ENCODE data around the gene CUEDC1.

Gene CUEDC1

DNA sequence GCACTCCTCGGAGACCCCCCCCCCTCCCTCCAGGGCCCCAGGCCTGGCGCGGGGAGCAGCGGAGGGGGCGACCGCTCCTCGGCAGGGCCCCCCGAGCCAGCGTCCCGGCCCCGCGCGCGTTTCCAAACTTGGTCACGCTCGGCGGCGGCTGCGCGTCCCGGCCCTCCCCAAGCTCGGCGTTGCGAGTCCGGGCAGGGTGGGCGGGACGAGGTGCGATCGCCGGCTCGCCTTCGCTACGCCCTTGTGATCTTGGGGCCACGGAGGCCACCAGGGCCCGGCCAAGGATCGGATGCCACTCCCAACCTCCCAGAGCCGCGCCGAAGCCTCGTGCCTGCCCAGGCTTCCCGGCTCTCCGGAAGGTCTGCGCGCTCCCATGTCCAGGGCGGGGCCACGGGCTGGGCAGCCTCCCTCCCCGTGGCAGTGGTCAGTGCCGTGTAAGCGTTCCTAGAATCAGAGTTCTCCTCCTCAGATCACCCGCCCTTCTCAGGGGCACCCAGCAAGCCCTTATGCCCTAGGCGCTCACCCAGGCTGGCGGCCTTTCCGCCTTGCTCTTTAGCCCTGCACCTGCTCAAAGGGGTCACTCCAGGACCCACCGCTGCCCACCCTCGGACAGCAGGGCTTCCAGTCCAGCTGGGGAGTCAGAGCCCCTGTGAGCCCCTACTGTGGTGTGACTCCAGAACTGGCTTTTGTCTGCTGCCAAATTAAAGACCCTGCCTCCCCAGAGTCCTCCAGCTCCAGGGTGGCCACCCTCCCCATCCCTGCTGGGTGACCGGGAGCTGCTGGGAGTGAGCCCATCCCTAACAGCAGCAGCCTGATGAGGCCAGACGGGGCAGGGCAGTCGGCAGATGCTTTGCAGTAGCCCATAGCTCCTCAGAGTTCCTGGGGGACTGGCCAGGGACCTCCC, 93.2 kb downstream of the CUEDC1 start:
- TF ChIP-seq, protein P1, sequence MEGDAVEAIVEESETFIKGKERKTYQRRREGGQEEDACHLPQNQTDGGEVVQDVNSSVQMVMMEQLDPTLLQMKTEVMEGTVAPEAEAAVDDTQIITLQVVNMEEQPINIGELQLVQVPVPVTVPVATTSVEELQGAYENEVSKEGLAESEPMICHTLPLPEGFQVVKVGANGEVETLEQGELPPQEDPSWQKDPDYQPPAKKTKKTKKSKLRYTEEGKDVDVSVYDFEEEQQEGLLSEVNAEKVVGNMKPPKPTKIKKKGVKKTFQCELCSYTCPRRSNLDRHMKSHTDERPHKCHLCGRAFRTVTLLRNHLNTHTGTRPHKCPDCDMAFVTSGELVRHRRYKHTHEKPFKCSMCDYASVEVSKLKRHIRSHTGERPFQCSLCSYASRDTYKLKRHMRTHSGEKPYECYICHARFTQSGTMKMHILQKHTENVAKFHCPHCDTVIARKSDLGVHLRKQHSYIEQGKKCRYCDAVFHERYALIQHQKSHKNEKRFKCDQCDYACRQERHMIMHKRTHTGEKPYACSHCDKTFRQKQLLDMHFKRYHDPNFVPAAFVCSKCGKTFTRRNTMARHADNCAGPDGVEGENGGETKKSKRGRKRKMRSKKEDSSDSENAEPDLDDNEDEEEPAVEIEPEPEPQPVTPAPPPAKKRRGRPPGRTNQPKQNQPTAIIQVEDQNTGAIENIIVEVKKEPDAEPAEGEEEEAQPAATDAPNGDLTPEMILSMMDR (conservative IDR thresholded peaks at IDR 0.05): no peak
- peak overlapping the region; percentile 71 for H3K27ac ChIP-seq

DNA sequence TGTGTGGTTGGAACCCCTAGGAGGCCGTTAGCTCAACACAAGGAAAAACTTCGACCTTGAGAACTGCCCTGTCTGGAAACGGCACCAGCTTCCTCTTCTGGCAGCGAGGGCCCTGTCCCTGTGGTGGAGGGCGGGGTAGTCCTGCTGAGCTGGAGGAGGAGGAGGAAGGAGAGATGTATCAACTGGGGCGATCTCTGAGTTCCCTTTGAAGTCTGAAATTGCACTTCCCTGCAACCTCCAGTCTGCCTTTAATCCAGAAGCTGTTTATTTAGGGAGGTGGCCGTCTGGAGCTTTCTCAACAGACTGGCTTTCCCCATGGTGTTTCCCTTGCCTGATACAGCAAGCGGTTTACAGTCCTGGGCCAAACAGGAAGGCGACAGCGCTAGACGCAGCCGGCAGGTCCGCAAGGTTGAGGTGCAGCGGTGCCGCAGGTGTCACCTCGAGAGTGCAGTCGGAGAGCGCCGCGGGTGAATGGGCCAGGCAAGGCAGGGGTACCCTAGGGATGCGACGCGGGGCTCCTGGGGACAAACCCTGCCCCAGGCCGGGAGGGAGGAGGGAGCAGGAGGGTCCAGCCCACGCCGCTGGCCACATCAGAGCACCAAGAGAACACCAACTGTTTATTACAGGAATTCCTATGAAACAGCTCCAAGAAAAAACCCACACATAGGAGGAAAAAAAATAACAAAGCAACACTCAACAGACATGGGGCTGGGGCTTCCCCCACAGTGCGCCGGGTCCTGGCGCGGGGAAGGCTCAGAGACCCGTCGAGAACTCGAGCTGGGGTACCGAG, 94.0 kb downstream of the CUEDC1 start:
- TF ChIP-seq, protein P1 (conservative IDR thresholded peaks at IDR 0.05): no peak
- H3K27ac ChIP-seq: peak overlapping the region; percentile 71

GRCh38 chr17:57860414-57860999, 94.7 kb downstream of the CUEDC1 start:
- TF ChIP-seq, protein P1 (conservative IDR thresholded peaks at IDR 0.05): no peak
- peak overlapping the region; percentile 71 for H3K27ac ChIP-seq

- TF ChIP-seq, protein P1 (conservative IDR thresholded peaks at IDR 0.05): no peak
- no peak overlapping the region for H3K27ac ChIP-seq
Measured at GRCh38 chr17:57859601-57860413, 95.4 kb downstream of the CUEDC1 start.

DNA sequence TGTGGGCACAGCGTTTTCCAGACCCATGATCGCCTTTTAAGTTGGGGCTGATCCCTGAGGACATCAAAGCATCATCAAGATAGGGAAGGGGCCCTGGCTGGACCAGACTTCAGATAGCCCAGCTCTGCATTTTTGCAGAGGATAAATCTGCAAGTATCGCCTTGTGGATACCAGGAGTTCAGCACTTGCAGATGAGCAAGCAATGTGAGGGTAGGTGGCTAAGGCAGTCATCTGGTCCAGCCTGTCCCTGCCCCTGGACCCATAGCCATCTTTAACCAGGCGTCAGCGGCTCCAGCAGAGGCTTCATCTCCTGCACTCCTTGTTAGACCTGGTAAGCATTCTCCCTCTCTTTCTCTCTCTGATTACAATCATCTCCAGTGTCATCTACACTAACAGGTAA, 96.4 kb downstream of the CUEDC1 start:
- TF ChIP-seq, protein P1 (conservative IDR thresholded peaks at IDR 0.05): no peak
- H3K27ac ChIP-seq: no peak overlapping the region

GRCh38 chr17:57856792-57857620, 98.2 kb downstream of the CUEDC1 start:
- TF ChIP-seq, protein P1 (conservative IDR thresholded peaks at IDR 0.05): no peak
- H3K27ac ChIP-seq: no peak overlapping the region; the same call in 1 of the 2 replicates

Measured in VCaP (cell line).